Nephron progenitor cell (in vitro differentiated cells): ENCODE data around the gene SHF.
"Not testable (repeated sequence)": the region's sequence is repeated elsewhere in the genome, so short reads cannot be mapped to it uniquely, and the experiment has no call there.

Source experiments
- DNase-seq: peaks from one replicate; pipeline ENCODE4 v3.0.0; 2021
- H3K27ac Mint-ChIP-seq: 2 replicates; pipeline ENCODE4 v1.8.0; 2021; ENCODE audit warnings: mild to moderate bottlenecking, moderate library complexity, mixed read lengths
- H3K27me3 Mint-ChIP-seq: 2 replicates; pipeline ENCODE4 v1.8.0; 2021; ENCODE audit warnings: mild to moderate bottlenecking, low read depth, mixed read lengths; ENCODE audit not compliant: poor library complexity
- H3K36me3 Mint-ChIP-seq: 2 replicates; pipeline ENCODE4 v1.8.0; 2021; ENCODE audit warnings: low read depth, mixed read lengths
- H3K4me1 Mint-ChIP-seq: 2 replicates; pipeline ENCODE4 v1.8.0; 2021; ENCODE audit warnings: mixed read lengths
- H3K4me3 Mint-ChIP-seq: 2 replicates; pipeline ENCODE4 v1.8.0; 2021; ENCODE audit warnings: mild to moderate bottlenecking, moderate library complexity, mixed read lengths
- H3K9me3 Mint-ChIP-seq: 2 replicates; pipeline ENCODE4 v1.8.0; 2021; ENCODE audit warnings: mild to moderate bottlenecking, moderate library complexity, mixed read lengths
- CTCF ChIP-seq: fragments of 200-600 bp; sonication (generic); IDR thresholded peaks from 2 replicates; pipeline ENCODE4 v1.5.0; 2021; ENCODE audit warnings: antibody characterized with exemption

SHF gene

GRCh38 chr15:45187894-45188830 lies at the start of gene SHF:
Gene SHF, minus strand, starts transcription at chr15:45187966. Its CDS starts 15 bp downstream, at chr15:45187951.
- TF ChIP-seq CTCF, result no peak
- DNase-seq, result peak; percentile 80
- Mint-ChIP-seq H3K4me3 (peak within 1 kb of the TSS; percentile 92), H3K27ac (peak within 1 kb of the TSS; percentile 82), H3K9me3 (no peaks in the 10 kb centered on the region), H3K4me1 (peaks cover 40% of the 10 kb centered on the region), H3K36me3 (peaks cover 5% of the 10 kb centered on the region), H3K27me3 (peaks cover 11% of the 10 kb centered on the region)

GRCh38 chr15:45236806-45237205 lies 49.0 kb upstream of the SHF start:
- not testable (repeated sequence) for H3K27ac Mint-ChIP-seq, H3K4me1 Mint-ChIP-seq, DNase-seq, H3K27me3 Mint-ChIP-seq, H3K36me3 Mint-ChIP-seq, H3K4me3 Mint-ChIP-seq
- H3K9me3 Mint-ChIP-seq, result peaks cover 87% of the 10 kb centered on the region

- DNase-seq, result no peak
- no peaks in the 10 kb centered on the region for H3K4me1 Mint-ChIP-seq
- no peaks in the 10 kb centered on the region for H3K36me3 Mint-ChIP-seq
- no peak for TF ChIP-seq CTCF
- no peak overlapping the region for H3K4me3 Mint-ChIP-seq
- no peak overlapping the region for H3K27ac Mint-ChIP-seq
- H3K27me3 Mint-ChIP-seq, result peaks cover 17% of the 10 kb centered on the region
- peaks cover 69% of the 10 kb centered on the region for H3K9me3 Mint-ChIP-seq
These were observed 46.9 kb upstream of the SHF start for GRCh38 chr15:45234562-45235235.

- Mint-ChIP-seq H3K36me3 (no peaks in the 10 kb centered on the region), H3K4me3 (no peak overlapping the region), H3K4me1 (no peaks in the 10 kb centered on the region), H3K27ac (no peak overlapping the region), H3K9me3 (peaks cover 46% of the 10 kb centered on the region), H3K27me3 (peaks cover 18% of the 10 kb centered on the region)
- no peak for DNase-seq
- TF ChIP-seq CTCF, result no peak
These were observed 44.2 kb upstream of the SHF start for GRCh38 chr15:45231864-45232562.

GRCh38 chr15:45231132-45231531 lies 43.4 kb upstream of the SHF start:
- H3K36me3 Mint-ChIP-seq, result no peaks in the 10 kb centered on the region
- DNase-seq, result no peak

More at GRCh38 chr15:45231132-45231531, 43.4 kb upstream of the SHF start:
- Mint-ChIP-seq H3K4me3 (no peak overlapping the region), H3K27ac (no peak overlapping the region), H3K9me3 (peaks cover 37% of the 10 kb centered on the region), H3K27me3 (peaks cover 18% of the 10 kb centered on the region), H3K4me1 (no peaks in the 10 kb centered on the region)
- no peak for TF ChIP-seq CTCF
